ENCODE results near the gene ICAM2.
A peak's percentile ranks its signal among the peaks of the same experiment; 100 is the strongest.

The ICAM2 gene

DNA sequence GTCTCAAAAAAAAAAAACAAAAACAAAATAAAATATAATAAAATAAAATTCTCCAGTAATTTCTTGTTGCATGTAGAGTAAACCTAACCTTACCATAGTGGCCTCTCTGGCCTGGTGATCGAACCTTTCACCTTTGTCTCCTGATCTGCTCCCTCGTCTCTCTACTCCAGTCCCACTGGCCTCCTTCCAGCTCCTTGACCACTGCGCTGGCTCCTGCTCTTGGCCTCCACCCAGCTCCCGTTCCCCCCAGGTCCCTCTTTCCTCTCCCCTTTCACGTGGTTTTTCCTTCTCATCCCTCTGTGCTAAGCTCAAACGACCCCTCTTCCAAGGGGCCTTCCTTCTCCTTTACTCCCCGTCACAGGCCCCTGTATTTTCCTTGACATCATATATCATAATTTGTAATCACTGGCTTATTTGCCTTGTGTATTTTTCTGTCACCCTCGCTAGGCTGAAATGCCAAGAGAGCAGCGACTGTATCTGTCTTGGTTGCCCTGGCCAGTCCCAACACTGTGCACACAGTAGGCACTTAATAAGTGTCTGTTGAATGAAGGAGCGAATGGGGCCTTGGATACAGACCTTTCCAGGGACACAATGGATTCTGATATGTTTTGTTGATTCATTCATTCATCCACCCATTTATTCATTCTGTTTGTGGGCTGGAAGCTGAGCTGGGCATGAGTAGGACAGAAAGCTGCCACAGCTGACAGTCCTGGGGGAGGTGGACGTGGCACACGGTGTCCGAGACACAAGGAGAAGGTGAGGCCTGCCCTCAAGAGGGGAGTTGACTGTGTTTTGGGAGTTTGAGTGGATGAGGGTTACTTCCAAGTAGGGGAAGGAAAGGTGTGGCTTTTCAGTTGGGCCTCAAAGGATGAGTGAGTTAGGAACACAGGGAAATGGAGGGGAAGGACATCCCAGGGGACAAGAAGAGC, 41.9 kb downstream of the ICAM2 start:
- no peak for ATAC-seq

DNA sequence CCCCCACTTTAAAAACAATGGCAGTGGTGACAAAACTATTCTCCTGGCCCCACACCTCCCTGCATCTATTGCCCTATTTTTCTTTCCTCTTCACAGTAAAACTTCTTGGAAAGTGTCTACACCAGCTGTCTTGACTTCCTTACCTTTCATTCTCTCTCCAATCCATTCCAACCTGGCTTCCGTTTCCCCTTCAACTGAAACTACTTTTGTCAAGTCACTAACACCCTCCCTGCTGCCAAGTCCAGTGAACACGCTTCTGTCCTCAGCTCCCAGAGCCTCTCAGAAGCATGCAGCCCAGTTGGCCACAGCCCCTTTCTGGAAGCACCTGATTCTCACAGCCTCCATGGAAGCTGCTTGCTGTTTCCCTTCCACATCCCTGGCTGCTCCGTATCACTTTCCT, 43.7 kb downstream of the ICAM2 start:
- TF ChIP-seq ZFP30 (CRISPR knock-in tag; IDR thresholded peaks at IDR 0.05) (no peak), TOX (CRISPR knock-in tag; IDR thresholded peaks at IDR 0.05; ENCODE audit: borderline replicate concordance) (no peak)
- no peak for ATAC-seq

More for the DNA sequence above, 41.9 kb downstream of the ICAM2 start:
- no peak for TF ChIP-seq GLIS3 (CRISPR knock-in tag; IDR thresholded peaks at IDR 0.05)
- no peak for TF ChIP-seq TCF4 (CRISPR knock-in tag; IDR thresholded peaks at IDR 0.05; ENCODE audit: borderline replicate concordance)
- TF ChIP-seq TOX (CRISPR knock-in tag; IDR thresholded peaks at IDR 0.05; ENCODE audit: borderline replicate concordance), result no peak
- no peak for TF ChIP-seq CREB5 (CRISPR knock-in tag; IDR thresholded peaks at IDR 0.05; ENCODE audit: low read depth)
- no peak for TF ChIP-seq CSDC2 (CRISPR knock-in tag; IDR thresholded peaks at IDR 0.05)
- TF ChIP-seq ISL1 (CRISPR knock-in tag; IDR thresholded peaks at IDR 0.05), result no peak
- TF ChIP-seq ZNF565 (CRISPR knock-in tag; conservative IDR thresholded peaks at IDR 0.05; ENCODE audit: low read depth), result no peak
- TF ChIP-seq PPARA (CRISPR knock-in tag; IDR thresholded peaks at IDR 0.05; ENCODE audit: borderline replicate concordance), result no peak
- no peak for TF ChIP-seq CSRNP3 (CRISPR knock-in tag; IDR thresholded peaks at IDR 0.05)
- no peak for TF ChIP-seq ZNF8 (CRISPR knock-in tag; IDR thresholded peaks at IDR 0.05)
- no peak for TF ChIP-seq OSR1 (CRISPR knock-in tag; IDR thresholded peaks at IDR 0.05)
- TF ChIP-seq ZC3H10 (CRISPR knock-in tag; IDR thresholded peaks at IDR 0.05), result no peak

DNA sequence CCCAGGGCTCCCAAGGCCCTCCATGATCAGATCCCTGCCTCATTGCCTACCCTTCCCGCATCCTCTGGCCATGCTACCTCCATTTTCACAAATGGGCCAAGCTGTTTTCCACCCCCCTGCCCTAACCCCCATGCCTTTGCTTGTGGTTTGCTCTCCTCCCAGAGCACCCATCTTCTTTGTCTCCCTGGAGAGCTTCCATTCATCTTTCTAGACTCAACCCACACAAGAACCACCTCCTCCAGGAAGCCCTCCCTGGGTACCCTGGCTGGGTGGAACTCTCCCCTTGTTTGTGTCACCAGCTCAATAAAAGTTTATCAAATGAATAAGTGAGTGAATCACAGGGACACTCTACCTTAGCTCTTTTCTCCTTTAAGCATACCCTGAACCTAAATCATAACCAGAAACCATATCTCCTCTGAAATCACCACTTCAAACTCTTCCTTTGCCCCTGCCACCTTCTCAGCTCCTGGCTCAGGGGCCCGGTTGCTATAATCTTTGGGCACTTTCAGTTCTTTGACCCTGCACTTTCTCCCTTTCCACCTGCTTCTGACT, 44.8 kb downstream of the ICAM2 start:
- no peak for ATAC-seq
- TF ChIP-seq, protein P1, sequence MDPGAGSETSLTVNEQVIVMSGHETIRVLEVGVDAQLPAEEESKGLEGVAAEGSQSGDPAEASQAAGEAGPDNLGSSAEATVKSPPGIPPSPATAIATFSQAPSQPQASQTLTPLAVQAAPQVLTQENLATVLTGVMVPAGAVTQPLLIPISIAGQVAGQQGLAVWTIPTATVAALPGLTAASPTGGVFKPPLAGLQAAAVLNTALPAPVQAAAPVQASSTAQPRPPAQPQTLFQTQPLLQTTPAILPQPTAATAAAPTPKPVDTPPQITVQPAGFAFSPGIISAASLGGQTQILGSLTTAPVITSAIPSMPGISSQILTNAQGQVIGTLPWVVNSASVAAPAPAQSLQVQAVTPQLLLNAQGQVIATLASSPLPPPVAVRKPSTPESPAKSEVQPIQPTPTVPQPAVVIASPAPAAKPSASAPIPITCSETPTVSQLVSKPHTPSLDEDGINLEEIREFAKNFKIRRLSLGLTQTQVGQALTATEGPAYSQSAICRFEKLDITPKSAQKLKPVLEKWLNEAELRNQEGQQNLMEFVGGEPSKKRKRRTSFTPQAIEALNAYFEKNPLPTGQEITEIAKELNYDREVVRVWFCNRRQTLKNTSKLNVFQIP (CRISPR knock-in tag; IDR thresholded peaks at IDR 0.05; ENCODE audit: borderline replicate concordance, low read depth), result no peak
- TF ChIP-seq ZNF565 (CRISPR knock-in tag; conservative IDR thresholded peaks at IDR 0.05; ENCODE audit: low read depth) (no peak), BACH2 (CRISPR knock-in tag; IDR thresholded peaks at IDR 0.05; ENCODE audit: borderline replicate concordance) (no peak), CSRNP3 (CRISPR knock-in tag; IDR thresholded peaks at IDR 0.05) (no peak), TCF4 (CRISPR knock-in tag; IDR thresholded peaks at IDR 0.05; ENCODE audit: borderline replicate concordance) (no peak), ARNTL (CRISPR knock-in tag; IDR thresholded peaks at IDR 0.05; ENCODE audit: borderline replicate concordance, low read depth) (no peak)
- TF ChIP-seq, protein P2, sequence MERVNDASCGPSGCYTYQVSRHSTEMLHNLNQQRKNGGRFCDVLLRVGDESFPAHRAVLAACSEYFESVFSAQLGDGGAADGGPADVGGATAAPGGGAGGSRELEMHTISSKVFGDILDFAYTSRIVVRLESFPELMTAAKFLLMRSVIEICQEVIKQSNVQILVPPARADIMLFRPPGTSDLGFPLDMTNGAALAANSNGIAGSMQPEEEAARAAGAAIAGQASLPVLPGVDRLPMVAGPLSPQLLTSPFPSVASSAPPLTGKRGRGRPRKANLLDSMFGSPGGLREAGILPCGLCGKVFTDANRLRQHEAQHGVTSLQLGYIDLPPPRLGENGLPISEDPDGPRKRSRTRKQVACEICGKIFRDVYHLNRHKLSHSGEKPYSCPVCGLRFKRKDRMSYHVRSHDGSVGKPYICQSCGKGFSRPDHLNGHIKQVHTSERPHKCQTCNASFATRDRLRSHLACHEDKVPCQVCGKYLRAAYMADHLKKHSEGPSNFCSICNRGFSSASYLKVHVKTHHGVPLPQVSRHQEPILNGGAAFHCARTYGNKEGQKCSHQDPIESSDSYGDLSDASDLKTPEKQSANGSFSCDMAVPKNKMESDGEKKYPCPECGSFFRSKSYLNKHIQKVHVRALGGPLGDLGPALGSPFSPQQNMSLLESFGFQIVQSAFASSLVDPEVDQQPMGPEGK (CRISPR knock-in tag; IDR thresholded peaks at IDR 0.05; ENCODE audit: borderline replicate concordance), result no peak

GRCh38 chr17:63974594-63975192, 45.7 kb downstream of the ICAM2 start:
- TF ChIP-seq ESRRG (CRISPR knock-in tag; IDR thresholded peaks at IDR 0.05) (no peak), CSDC2 (CRISPR knock-in tag; IDR thresholded peaks at IDR 0.05) (no peak), ZC3H10 (CRISPR knock-in tag; IDR thresholded peaks at IDR 0.05) (no peak), SNAI2 (CRISPR knock-in tag; IDR thresholded peaks at IDR 0.05) (no peak), ZNF565 (CRISPR knock-in tag; conservative IDR thresholded peaks at IDR 0.05; ENCODE audit: low read depth) (no peak), GLIS3 (CRISPR knock-in tag; IDR thresholded peaks at IDR 0.05) (no peak), TOX (CRISPR knock-in tag; IDR thresholded peaks at IDR 0.05; ENCODE audit: borderline replicate concordance) (no peak)
- TF ChIP-seq, protein P3, sequence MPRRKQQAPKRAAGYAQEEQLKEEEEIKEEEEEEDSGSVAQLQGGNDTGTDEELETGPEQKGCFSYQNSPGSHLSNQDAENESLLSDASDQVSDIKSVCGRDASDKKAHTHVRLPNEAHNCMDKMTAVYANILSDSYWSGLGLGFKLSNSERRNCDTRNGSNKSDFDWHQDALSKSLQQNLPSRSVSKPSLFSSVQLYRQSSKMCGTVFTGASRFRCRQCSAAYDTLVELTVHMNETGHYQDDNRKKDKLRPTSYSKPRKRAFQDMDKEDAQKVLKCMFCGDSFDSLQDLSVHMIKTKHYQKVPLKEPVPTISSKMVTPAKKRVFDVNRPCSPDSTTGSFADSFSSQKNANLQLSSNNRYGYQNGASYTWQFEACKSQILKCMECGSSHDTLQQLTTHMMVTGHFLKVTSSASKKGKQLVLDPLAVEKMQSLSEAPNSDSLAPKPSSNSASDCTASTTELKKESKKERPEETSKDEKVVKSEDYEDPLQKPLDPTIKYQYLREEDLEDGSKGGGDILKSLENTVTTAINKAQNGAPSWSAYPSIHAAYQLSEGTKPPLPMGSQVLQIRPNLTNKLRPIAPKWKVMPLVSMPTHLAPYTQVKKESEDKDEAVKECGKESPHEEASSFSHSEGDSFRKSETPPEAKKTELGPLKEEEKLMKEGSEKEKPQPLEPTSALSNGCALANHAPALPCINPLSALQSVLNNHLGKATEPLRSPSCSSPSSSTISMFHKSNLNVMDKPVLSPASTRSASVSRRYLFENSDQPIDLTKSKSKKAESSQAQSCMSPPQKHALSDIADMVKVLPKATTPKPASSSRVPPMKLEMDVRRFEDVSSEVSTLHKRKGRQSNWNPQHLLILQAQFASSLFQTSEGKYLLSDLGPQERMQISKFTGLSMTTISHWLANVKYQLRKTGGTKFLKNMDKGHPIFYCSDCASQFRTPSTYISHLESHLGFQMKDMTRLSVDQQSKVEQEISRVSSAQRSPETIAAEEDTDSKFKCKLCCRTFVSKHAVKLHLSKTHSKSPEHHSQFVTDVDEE (CRISPR knock-in tag; IDR thresholded peaks at IDR 0.05), result no peak
- peak; percentile 67 for ATAC-seq

Data from SK-N-SH treated with all-trans-retinoic acid at 6 μM for 48 hours (cell line).